ENCODE results near the gene ALDOB. TPM values are rescaled to one million over a fixed set of nuclear protein-coding genes. Genes with fewer than 3 reads are reported as not detected.

The ALDOB gene
- total RNA-seq, 1 donor from 2014 or later, result not detected

DNA sequence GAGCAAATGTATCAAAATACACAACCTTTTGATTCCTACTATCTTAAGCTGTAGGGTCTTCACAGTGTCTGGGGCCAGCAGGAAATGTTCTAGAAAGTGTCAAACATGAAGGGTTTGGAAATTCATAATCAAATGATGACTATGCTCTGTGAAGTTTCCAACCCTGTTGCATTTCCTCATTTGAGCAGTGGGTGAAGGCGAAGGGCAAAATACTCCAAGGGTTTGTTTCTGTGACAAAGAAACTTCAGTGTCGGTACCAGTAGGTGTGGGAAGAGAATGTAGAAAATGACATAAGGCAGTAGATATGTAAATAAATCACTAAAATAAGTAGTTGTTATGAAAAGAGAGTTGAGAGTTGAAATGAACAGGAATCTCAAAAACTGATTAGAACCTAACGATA lies 576 bp downstream of the ALDOB start:
- DNase-seq (ENCODE audit: low read depth) (no peak), FAIRE-seq (no peak)
- no peaks in the 10 kb centered on the region for H3K36me3 ChIP-seq (ENCODE audit: control insufficient read depth, insufficient read depth, low read length)
- TF ChIP-seq, protein P1, sequence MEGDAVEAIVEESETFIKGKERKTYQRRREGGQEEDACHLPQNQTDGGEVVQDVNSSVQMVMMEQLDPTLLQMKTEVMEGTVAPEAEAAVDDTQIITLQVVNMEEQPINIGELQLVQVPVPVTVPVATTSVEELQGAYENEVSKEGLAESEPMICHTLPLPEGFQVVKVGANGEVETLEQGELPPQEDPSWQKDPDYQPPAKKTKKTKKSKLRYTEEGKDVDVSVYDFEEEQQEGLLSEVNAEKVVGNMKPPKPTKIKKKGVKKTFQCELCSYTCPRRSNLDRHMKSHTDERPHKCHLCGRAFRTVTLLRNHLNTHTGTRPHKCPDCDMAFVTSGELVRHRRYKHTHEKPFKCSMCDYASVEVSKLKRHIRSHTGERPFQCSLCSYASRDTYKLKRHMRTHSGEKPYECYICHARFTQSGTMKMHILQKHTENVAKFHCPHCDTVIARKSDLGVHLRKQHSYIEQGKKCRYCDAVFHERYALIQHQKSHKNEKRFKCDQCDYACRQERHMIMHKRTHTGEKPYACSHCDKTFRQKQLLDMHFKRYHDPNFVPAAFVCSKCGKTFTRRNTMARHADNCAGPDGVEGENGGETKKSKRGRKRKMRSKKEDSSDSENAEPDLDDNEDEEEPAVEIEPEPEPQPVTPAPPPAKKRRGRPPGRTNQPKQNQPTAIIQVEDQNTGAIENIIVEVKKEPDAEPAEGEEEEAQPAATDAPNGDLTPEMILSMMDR (IDR thresholded peaks at IDR 0.05; ENCODE audit: insufficient read depth, low read length, severe bottlenecking), result no peak
- no peaks in the 10 kb centered on the region for H3K27me3 ChIP-seq (ENCODE audit: control insufficient read depth, insufficient read depth, low read length)
- H3K4me3 ChIP-seq (ENCODE audit: low read depth, low read length), result no peak overlapping the region

DNA sequence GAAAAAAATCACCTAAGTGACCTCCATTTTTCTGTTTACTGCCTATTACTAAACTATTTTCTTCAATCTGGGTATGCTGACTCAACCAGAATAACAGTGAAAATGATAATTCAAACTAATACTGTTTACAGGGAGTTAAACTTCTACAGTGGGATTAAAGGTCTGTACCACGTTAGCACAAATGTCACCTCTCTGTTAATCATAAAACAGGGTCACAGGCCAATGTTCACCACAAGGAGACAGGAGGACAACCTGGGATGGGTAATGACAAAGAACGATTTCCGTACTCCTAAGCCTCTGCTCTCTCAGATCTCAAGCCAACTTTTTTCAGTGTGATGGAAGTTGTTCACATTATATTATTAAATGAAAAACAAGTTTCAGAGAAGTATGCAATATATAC lies 2.3 kb downstream of the ALDOB start:
- FAIRE-seq, result no peak
- Histone ChIP-seq H3K36me3 (ENCODE audit: control insufficient read depth, insufficient read depth, low read length) (no peaks in the 10 kb centered on the region), H3K27me3 (ENCODE audit: control insufficient read depth, insufficient read depth, low read length) (no peaks in the 10 kb centered on the region), H3K4me3 (ENCODE audit: low read depth, low read length) (no peak overlapping the region)
- TF ChIP-seq, protein P1 (IDR thresholded peaks at IDR 0.05; ENCODE audit: insufficient read depth, low read length, severe bottlenecking), result no peak
- no peak for DNase-seq (ENCODE audit: low read depth)

DNA sequence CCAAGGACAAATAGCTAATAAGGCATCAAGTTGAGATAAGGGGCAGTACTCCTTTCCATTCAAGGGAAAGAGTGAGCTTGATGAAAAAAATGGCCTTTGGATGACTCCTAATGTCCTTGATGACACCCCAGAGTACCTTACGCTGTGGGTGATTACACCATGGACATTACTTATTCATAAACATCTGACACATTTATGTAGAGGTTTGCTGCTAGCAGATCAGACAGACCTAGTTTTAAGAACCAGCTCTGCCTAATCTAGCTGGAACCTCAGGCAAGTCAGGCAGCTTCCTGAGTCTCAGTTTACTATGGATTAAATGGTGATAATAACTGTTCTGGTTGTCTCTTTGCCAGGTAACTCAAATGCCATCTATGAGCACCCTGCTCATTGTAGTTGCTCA lies 2.8 kb downstream of the ALDOB start:
- TF ChIP-seq, protein P1 (IDR thresholded peaks at IDR 0.05; ENCODE audit: insufficient read depth, low read length, severe bottlenecking), result no peak
- DNase-seq (ENCODE audit: low read depth) (no peak), FAIRE-seq (no peak)
- no peaks in the 10 kb centered on the region for H3K36me3 ChIP-seq (ENCODE audit: control insufficient read depth, insufficient read depth, low read length)
- H3K27me3 ChIP-seq (ENCODE audit: control insufficient read depth, insufficient read depth, low read length), result no peaks in the 10 kb centered on the region
- H3K4me3 ChIP-seq (ENCODE audit: low read depth, low read length), result no peak overlapping the region

- no peaks in the 10 kb centered on the region for H3K36me3 ChIP-seq (ENCODE audit: control insufficient read depth, insufficient read depth, low read length)
- no peak for DNase-seq (ENCODE audit: low read depth)
- H3K27me3 ChIP-seq (ENCODE audit: control insufficient read depth, insufficient read depth, low read length), result no peaks in the 10 kb centered on the region
- no peak overlapping the region for H3K4me3 ChIP-seq (ENCODE audit: low read depth, low read length)
- no peak for FAIRE-seq
- TF ChIP-seq, protein P1 (IDR thresholded peaks at IDR 0.05; ENCODE audit: insufficient read depth, low read length, severe bottlenecking), result no peak
Measured at GRCh38 chr9:101432171-101432570, 3.4 kb downstream of the ALDOB start.

- H3K36me3 ChIP-seq (ENCODE audit: control insufficient read depth, insufficient read depth, low read length), result no peaks in the 10 kb centered on the region
- H3K4me3 ChIP-seq (ENCODE audit: low read depth, low read length), result no peak overlapping the region
- no peaks in the 10 kb centered on the region for H3K27me3 ChIP-seq (ENCODE audit: control insufficient read depth, insufficient read depth, low read length)
- FAIRE-seq, result no peak
- DNase-seq (ENCODE audit: low read depth), result no peak
- TF ChIP-seq, protein P1 (IDR thresholded peaks at IDR 0.05; ENCODE audit: insufficient read depth, low read length, severe bottlenecking), result no peak
Measured at GRCh38 chr9:101429736-101430135, 5.8 kb downstream of the ALDOB start.

DNA sequence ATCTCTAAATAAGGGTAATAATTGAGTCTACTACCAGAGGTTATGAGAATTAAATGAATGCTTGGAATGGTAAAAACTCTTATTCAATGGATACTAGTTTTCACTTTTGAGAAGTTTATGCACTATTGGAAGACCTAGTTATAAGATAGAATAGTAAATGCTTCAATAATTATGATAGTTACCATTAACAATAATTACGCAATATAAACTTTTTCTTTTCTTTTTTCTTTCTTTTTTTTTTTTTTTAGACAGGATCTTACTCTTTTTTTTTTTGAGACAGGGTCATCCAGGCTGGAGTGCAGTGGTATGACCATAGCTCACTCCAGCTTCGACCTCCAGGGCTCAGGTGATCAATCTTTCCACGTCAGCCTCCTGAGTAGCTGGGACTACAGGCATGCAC lies 6.7 kb downstream of the ALDOB start:
- no peaks in the 10 kb centered on the region for H3K36me3 ChIP-seq (ENCODE audit: control insufficient read depth, insufficient read depth, low read length)
- DNase-seq (ENCODE audit: low read depth) (no peak), FAIRE-seq (no peak)
- TF ChIP-seq, protein P1 (IDR thresholded peaks at IDR 0.05; ENCODE audit: insufficient read depth, low read length, severe bottlenecking), result no peak
- no peaks in the 10 kb centered on the region for H3K27me3 ChIP-seq (ENCODE audit: control insufficient read depth, insufficient read depth, low read length)
- no peak overlapping the region for H3K4me3 ChIP-seq (ENCODE audit: low read depth, low read length)

Data from bronchial epithelial cell (primary cell).